GM18511 (cell line): ENCODE measurements around the gene MC2R.
A peak's percentile ranks its signal among the peaks of the same experiment; 100 is the strongest.

Source experiments
- ATAC-seq: cut with Tn5 transposase; IDR thresholded peaks from one replicate; pipeline ENCODE4 v1.9.1; 2021; ENCODE audit warnings: mild to moderate bottlenecking, moderate library complexity; ENCODE audit not compliant: unreplicated experiment

Gene MC2R

DNA sequence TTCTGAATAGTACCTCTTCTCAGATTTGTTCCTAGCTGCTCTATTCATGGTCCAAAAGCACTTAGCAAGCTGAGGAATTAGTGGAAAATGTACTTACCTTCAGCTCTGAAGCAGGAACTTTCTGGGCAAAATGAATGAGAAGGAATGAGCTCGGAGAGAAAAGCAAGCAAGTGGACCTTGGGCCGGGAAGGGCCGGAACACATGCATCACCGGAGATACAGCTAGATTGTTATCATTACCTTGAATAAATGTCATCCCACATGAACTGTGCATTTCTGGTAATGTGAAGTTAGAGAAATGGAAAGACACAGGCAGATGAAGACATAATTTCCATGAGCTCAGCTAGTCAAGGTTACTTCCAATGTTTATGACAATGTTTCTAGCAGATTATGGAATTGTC, at the start of gene MC2R:
MC2R (minus strand) TSS at position 146 of the 400 bp plus-strand sequence. CDS start 30,018 bp downstream, outside the sequence.
- no peak for ATAC-seq

DNA sequence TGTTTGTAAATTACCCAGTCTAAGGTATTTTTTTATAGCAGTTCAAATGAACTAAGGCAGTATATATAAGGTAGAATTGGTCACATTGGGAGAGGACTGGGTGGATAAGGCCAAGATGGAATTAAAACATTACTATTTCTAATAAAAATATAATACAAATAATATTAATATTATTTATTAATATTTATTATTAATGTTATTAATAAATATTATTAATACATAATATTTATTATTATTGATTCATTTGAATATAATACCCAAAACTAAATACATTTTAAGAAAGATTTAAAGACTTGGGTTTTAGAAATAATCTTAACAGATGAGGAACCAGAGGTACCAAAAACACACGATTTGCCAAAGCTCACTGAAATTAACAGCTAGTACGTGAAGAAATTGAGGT, 30.5 kb upstream of the MC2R start:
- ATAC-seq = no peak

DNA sequence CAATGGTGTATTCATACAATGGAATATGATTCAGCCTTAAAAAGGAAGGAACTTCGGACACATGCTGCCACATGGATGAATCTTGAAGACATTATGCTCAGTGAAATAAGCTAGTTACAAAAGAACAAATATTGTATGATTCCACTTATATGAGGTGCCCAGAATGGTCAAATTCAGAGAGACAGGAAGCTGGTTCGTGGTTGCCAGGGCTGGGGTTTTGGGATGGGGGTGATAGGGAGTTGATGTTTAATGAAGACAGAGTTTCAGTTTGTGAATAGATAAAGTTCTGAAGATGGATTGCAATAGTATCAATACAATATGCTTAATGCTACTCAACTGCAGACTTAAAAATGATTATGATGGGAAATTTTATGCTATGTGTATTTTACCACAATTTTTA, 28.0 kb upstream of the MC2R start:
- no peak for ATAC-seq

GRCh38 chr18:13940326-13940725, 25.0 kb upstream of the MC2R start:
- no peak for ATAC-seq

DNA sequence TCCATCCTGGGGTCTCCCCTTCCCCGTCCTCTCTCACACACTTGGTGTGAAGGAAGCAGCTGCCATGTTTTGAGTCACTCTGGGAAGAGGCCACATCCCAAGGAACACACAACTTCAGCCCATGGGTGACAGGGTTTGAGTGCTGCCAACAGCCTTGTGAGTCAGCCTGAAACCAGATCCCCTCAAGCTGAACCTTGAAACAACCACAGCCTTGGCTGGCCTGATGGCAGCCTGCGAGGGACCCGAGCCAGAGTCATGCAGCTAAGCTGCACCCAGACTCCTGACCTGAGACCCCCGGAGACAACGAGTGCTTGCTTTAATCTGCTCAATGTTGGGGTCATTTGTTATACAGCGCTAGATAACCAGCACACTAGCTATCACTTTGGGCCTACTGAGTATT, 19.3 kb upstream of the MC2R start:
- ATAC-seq = peak; percentile 72

- ATAC-seq = no peak
These were observed 18.7 kb upstream of the MC2R start for GRCh38 chr18:13934058-13934457.

- ATAC-seq = no peak
These were observed 17.1 kb upstream of the MC2R start for GRCh38 chr18:13932285-13933025.

DNA sequence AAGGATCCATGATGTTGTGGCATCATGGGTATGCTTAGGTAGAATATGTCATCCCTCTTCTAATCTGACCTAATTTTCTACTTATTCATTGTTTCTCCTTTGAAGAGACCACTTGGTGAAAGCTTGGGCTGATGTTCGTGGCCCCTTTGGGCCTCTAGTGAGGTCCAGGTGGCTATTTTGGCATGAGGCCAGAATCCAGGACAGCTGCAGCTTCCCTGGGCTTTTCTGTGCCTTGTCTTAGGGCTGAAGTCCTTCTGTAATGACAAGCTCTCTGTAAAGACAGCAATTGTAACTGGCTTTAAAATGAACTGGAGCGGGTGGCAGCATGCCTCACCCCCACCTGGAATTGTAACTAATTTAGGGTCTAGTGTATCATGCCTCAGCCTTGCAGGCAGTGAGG, 15.6 kb upstream of the MC2R start:
- ATAC-seq = no peak

DNA sequence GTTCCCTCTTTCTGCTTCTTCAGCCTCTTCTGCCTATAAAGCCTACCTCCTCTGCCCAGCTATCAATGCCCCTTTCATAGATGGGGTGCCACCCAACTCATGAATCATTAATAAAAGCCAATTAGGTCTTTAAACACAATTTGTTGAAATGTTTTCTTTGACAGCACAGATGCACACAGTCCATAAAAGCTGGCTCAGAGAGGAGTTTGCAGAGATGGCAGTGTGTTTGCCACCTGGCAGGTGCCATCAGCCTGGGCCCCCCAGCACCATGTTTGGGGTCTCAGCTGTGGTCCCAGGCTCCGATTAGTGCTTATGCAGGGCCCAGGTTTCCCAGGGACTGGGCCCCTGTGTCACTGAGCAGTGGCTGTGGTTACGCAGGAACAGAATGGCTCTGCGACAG, 7.9 kb upstream of the MC2R start:
- no peak for ATAC-seq

- ATAC-seq = no peak
These were observed 3.6 kb upstream of the MC2R start for GRCh38 chr18:13918898-13919297.

- no peak for ATAC-seq
These were observed 2.1 kb upstream of the MC2R start for GRCh38 chr18:13917401-13917800.

- ATAC-seq = no peak
These were observed 1.2 kb upstream of the MC2R start for GRCh38 chr18:13916559-13916958.

DNA sequence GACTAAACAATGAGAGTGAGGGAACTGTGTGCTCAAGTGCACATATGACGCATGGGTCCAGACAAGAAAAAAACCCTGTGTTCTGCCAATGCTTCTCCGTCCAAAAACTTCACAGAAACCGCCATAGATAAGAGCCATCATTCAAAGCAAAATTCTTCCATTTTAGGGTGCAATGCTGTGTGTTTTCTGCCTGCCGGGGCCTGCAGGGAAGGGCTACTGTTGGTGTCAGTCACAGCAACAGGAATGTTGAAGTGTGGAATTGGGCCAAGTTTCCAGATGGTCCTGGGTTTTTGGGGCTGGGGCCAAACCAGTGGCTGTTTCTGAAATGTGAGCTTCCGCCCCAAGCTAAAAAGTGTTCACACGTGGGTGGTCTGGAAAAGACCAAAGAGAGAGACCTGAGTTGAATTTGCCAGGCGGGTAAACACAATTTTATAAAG, 677 bp upstream of the MC2R start:
- no peak for ATAC-seq

- no peak for ATAC-seq
These were observed 580 bp downstream of the MC2R start for GRCh38 chr18:13914756-13915155.

GRCh38 chr18:13914170-13914569, 1.2 kb downstream of the MC2R start:
- no peak for ATAC-seq

DNA sequence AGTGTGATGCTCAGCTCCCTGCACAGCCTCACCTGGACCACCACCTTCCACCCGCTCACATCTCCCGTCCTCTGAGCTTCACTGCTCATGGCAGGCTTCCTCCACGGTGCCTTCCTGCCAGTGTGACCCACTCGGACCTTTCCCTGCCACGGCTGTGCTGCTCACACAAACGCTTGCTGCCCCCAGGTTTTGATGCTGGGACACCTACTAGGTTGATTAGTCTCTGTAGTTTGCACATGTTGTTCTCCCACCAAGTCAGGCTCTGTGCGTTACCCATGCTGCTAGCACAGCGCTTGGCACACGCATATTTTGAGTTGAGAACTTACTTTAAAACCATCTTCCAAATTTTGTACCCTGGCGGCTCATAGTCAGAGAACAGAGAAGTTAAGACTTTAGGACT, 2.1 kb downstream of the MC2R start:
- no peak for ATAC-seq

DNA sequence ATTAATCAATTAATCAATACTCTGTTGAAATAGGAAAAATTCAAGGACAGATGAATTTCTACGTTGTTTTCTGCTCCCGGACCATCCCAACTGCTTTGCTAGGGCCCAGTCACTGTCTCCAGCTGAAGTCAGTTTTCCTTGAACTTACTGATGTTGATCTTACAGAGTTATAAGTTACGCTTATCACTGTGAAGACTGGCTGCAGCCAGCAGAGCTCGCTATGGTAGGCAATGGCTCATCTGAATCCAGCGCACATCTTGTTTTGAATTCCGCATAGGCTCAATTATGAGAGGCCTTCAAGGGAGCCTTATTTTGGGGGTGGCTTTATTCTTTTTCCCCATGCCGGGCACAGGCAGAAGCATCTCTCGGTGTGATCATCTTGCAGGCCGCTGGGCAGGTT, 2.7 kb downstream of the MC2R start:
- ATAC-seq = no peak

GRCh38 chr18:13910986-13911385, 4.3 kb downstream of the MC2R start:
- ATAC-seq = no peak

- no peak for ATAC-seq
These were observed 4.8 kb downstream of the MC2R start for GRCh38 chr18:13910501-13910900.

- ATAC-seq = no peak
These were observed 6.0 kb downstream of the MC2R start for GRCh38 chr18:13909141-13909940.

GRCh38 chr18:13900633-13901032, 14.7 kb downstream of the MC2R start:
- no peak for ATAC-seq

DNA sequence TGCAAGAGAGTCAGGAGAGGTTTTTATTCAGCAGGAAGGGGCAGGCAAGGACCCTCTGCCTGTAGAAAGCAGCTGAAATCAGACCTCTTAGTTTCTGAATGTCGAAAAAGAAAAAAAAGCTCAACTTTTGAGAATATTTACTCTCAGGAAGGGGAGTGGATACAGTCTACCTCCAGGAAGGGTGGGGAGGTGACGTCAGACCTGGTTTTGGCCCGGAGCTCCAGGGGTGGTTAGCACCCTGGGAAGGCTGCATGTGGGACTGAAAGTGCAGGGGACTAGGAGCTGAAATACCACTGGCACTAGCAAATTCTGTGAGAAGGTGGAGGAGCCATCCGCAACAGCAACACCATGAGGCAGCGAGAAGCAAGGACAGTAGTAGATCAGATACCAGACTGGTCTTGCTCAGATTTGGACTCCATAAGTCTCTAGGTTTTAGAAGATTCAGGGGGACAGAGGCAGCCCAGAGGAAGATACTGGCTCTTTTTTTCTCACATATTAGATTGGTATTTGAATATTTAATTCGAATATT, 19.8 kb downstream of the MC2R start:
- no peak for ATAC-seq
